Suprapubic skin (tissue), 3 donors: ENCODE measurements around the gene VEPH1.

ENCODE experiments used
- CTCF ChIP-seq, 2 donors: fragments of 200-600 bp in 1 of 2; fragments of 450-650 bp in 1 of 2; sonication (generic) in 1 of 2; IDR thresholded peaks; one replicate each; pipeline ENCODE4 v1.5.1; 2016 to 2019; ENCODE audit warnings: antibody characterized with exemption in 2 of 2, mild to moderate bottlenecking in 1 of 2, moderate library complexity in 1 of 2
- EP300 ChIP-seq: sonication (generic); formaldehyde crosslinking; IDR thresholded peaks from one replicate; pipeline ENCODE4 v1.6.1; 2017; ENCODE audit warnings: antibody characterized with exemption

GRCh38 chr3:157347577-157348303, 155.5 kb downstream of the VEPH1 start:
- no peak for TF ChIP-seq CTCF (IDR thresholded peaks at IDR 0.05)
- no peak for TF ChIP-seq EP300
